Hematopoietic multipotent progenitor cell treated with erythropoietin and hydrocortisone succinate and interleukin-3 and kit ligand, for 17 days (in vitro differentiated cells): Measurements from ENCODE around the gene NXPH3.

Experiments used
- DNase-seq: peaks from one replicate; pipeline ENCODE4 v3.0.0-alpha.2; 2015; ENCODE audit warnings: low spot score

Gene NXPH3

GRCh38 chr17:49629447-49629846 is 53.8 kb downstream of the NXPH3 start:
- DNase-seq = no peak

DNA sequence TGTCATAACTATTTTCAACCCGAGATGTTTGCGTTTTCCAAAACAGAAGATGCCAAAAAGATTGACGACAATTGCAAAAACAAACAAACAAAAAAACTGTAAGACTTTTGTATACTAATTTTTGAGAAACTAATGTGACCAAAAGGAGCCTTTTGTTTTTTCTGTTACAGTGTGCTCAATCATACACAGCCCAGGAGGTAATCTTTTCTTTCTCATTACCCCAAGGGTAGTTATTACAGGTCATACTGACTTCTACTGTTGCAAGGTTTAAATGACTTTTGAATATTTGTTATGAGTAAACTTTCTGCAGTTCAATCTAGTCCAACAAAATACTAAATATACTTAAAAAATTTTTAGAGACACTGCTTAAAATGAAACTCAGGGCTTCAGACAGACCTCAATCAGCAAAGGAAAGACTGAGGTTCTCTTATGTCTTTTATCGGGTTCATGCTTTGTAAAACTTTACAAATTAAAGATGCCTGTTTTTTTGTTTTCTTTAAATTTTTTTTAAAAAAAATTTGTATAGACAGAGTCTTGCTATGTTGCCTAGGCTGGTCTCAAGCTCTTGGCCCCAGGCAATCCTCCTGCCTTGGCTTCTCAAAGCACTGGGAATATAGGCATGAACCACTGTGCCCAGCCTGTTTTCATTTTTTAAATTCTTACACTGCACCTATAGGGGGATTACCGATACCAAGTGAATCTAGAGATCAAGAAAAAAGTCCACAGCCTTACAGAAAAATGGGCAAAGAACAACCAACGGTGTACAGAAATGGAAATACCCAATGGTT is 54.6 kb downstream of the NXPH3 start:
- DNase-seq = no peak

DNA sequence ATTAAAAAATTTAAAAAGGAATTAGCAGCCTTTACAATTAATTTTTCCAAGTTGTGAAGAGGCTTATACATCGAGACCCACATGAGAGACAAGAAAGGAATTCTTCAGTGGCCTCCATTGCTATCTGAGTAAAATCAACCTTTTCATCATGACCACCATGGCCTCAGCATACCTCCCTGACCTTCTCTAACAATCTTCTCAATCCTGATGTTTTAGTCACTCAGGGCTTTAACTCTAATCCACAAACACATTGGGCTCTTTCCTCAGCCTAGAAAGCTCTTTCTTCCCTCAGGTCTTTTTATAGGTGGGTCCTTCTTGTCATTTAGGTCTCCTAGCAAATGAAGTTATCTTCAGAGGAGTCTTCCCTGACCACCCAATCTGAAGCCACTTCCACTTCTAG is 55.8 kb downstream of the NXPH3 start:
- no peak for DNase-seq
